T-cell (primary cell): ENCODE data around the gene LACTB. TPM values are rescaled to one million over a fixed set of nuclear protein-coding genes. Genes with fewer than 3 reads are reported as not detected.
A peak's percentile ranks its signal among the peaks of the same experiment; 100 is the strongest.

Experiments
- ATAC-seq, 4 experiments: fragments of 200-7000 bp in 3 of 4; fragments of 150-1000 bp in 1 of 4; cut with Tn5 transposase; replicated peaks in 1 of 4; 1 replicate in 3 of 4; 2 replicates in 1 of 4; pipeline ENCODE4 v1.10.0; 2021; ENCODE audit warnings: moderate library complexity in 3 of 4, mild to moderate bottlenecking in 2 of 4, moderate number of reproducible peaks in 1 of 4
- CTCF ChIA-PET, 2 donors: fragments of 300-600 bp; sonication (Branson Sonifier 250); formaldehyde crosslinking; loops; one replicate each; lab custom pipeline; 2022; ENCODE audit warnings: antibody characterized with exemption in 2 of 2; lab: Charles Lee
- POLR2A ChIA-PET, 2 donors: fragments of 300-600 bp; sonication (Branson Sonifier 250); formaldehyde crosslinking; loops; one replicate each; lab custom pipeline; 2022; ENCODE audit warnings: antibody characterized with exemption in 2 of 2; lab: Charles Lee
- DNase-seq, 35 experiments: peaks; one replicate each; pipeline versions ENCODE4 v3.0.0 to v3.0.0-alpha.2; 2013 to 2023
- H3K27ac ChIP-seq: one replicate; pipeline ENCODE4 v1.5.1; 2013; ENCODE audit warnings: low read length
- H3K27me3 ChIP-seq, 2 experiments: replicated peaks in 1 of 2; 1 replicate in 1 of 2; 2 replicates in 1 of 2; pipeline versions ENCODE4 v1.6.1 to v1.7.0; 2013; ENCODE audit warnings: low read length in 1 of 2, mixed read lengths in 1 of 2; ENCODE audit not compliant: control insufficient read depth in 2 of 2, insufficient read depth in 2 of 2; ENCODE audit errors: extremely low read depth in 1 of 2
- H3K36me3 ChIP-seq, 2 donors: 1 replicate in 1 of 2; 2 replicates in 1 of 2; pipeline versions ENCODE4 v1.6.1 to v1.7.0; 2013; ENCODE audit warnings: low read length in 1 of 2; ENCODE audit not compliant: control insufficient read depth in 2 of 2, insufficient read depth in 1 of 2; ENCODE audit errors: extremely low read depth in 1 of 2
- H3K4me1 ChIP-seq, 2 experiments: 1 replicate in 1 of 2; 2 replicates in 1 of 2; pipeline versions ENCODE4 v1.6.1 to v1.7.0; 2013; ENCODE audit warnings: low read length in 2 of 2, mixed read lengths in 1 of 2; ENCODE audit not compliant: insufficient read depth in 2 of 2, control insufficient read depth in 1 of 2; ENCODE audit errors: extremely low read depth in 1 of 2
- H3K4me3 ChIP-seq, 2 donors: 1 replicate in 1 of 2; 2 replicates in 1 of 2; pipeline versions ENCODE4 v1.5.1 to v1.7.0; 2013; ENCODE audit warnings: mild to moderate bottlenecking in 2 of 2, low read length in 1 of 2, moderate library complexity in 1 of 2; ENCODE audit not compliant: control insufficient read depth in 1 of 2; ENCODE audit errors: extremely low read depth in 1 of 2
- H3K9me3 ChIP-seq: 2 replicates; pipeline ENCODE4 v1.7.0; 2013
- H3K27ac Mint-ChIP-seq, 2 donors: one replicate each; pipeline ENCODE4 v1.8.0; 2020 to 2021; ENCODE audit warnings: mild to moderate bottlenecking in 2 of 2, mixed read lengths in 2 of 2
- H3K27me3 Mint-ChIP-seq, 2 donors: one replicate each; pipeline ENCODE4 v1.8.0; 2021 to 2022; ENCODE audit warnings: mixed read lengths in 2 of 2
- H3K36me3 Mint-ChIP-seq: one replicate; pipeline ENCODE4 v1.8.0; 2021; ENCODE audit warnings: mixed read lengths
- H3K4me1 Mint-ChIP-seq, 3 donors: one replicate each; pipeline ENCODE4 v1.8.0; 2020 to 2022; ENCODE audit warnings: mixed read lengths in 3 of 3, mild to moderate bottlenecking in 1 of 3
- H3K4me3 Mint-ChIP-seq, 3 donors: one replicate each; pipeline ENCODE4 v1.8.0; 2020 to 2022; ENCODE audit warnings: mild to moderate bottlenecking in 3 of 3, mixed read lengths in 3 of 3, moderate library complexity in 3 of 3
- H3K9me3 Mint-ChIP-seq, 3 donors: one replicate each; pipeline ENCODE4 v1.8.0; 2020 to 2022; ENCODE audit warnings: mixed read lengths in 3 of 3
- WGBS: methylation state at CpG from one replicate; pipeline ENCODE4 v1.1.5; 2013; ENCODE audit warnings: missing lambda C conversion rate; ENCODE audit not compliant: insufficient coverage; 5-methylcytosine and 5-hydroxymethylcytosine counted together
- total RNA-seq, 35 experiments: library from RNA in 6 of 35; stranded (reverse) in 6 of 35; fragments of 120-200 nt in 1 of 35; gene quantifications; one replicate each; pipeline versions ENCODE4 v1.2.1 to v1.2.4 and lab custom pipeline; 2013 to 2026

Gene LACTB
- total RNA-seq (10 to 100 TPM; 10.9 to 14.9 (median 12.2) TPM), total RNA-seq (lab: John Stamatoyannopoulos, UW) (10.1 to 41.7 (median 22.7) reads per million in 29 experiments)
- 9.9 TPM for total RNA-seq (2013)

GRCh38 chr15:63121382-63122001 lies at the start of gene LACTB:
Gene LACTB (plus strand): TSS chr15:63121861. CDS start chr15:63121872, 11 bp downstream.
- H3K4me1 ChIP-seq: peaks cover 4 to 5% of the 10 kb centered on the region in 2 experiments
- peak within 1 kb of the TSS; percentile 69 for H3K27ac ChIP-seq
- DNase-seq: peak; percentile 56 to 89 (median 72)
- POLR2A ChIA-PET: no interaction called here
- H3K36me3 Mint-ChIP-seq: peaks cover 3% of the 10 kb centered on the region
- peaks cover 2% of the 10 kb centered on the region for H3K9me3 ChIP-seq
- H3K27me3 Mint-ChIP-seq: no peaks in the 10 kb centered on the region
- WGBS: 11% methylated on average over 25 of the region's 40 CpGs
- peaks cover 16 to 20% (median 20%) of the 10 kb centered on the region in 3 donors for H3K4me1 Mint-ChIP-seq
- no peaks in the 10 kb centered on the region for H3K36me3 ChIP-seq
- H3K9me3 Mint-ChIP-seq: peaks cover 10 to 22% (median 12%) of the 10 kb centered on the region in 3 donors
- ATAC-seq: peak; percentile 90 to 97 (median 95)
- no peaks in the 10 kb centered on the region for H3K27me3 ChIP-seq
- peak within 1 kb of the TSS; percentile 74 to 87 for H3K4me3 ChIP-seq
- H3K4me3 Mint-ChIP-seq: peak within 1 kb of the TSS; percentile 77 to 87 (median 86)
- CTCF ChIA-PET: no interaction called here
- peak within 1 kb of the TSS; percentile 82 for H3K27ac Mint-ChIP-seq

- no peak for ATAC-seq
These were observed 49.5 kb upstream of the LACTB start for GRCh38 chr15:63072023-63072650.

GRCh38 chr15:63072809-63073277 lies 48.8 kb upstream of the LACTB start:
- Mint-ChIP-seq H3K9me3 (no peaks in the 10 kb centered on the region), H3K27ac (no peak overlapping the region), H3K27me3 (peaks cover 0 to 3% of the 10 kb centered on the region in 2 donors), H3K36me3 (peaks cover 24% of the 10 kb centered on the region), H3K4me1 (peaks cover 0 to 7% (median 0%) of the 10 kb centered on the region in 3 donors), H3K4me3 (no peak overlapping the region)
- H3K27ac ChIP-seq: no peak overlapping the region
- peaks cover 0 to under 1% of the 10 kb centered on the region in 2 experiments for H3K27me3 ChIP-seq
- CTCF ChIA-PET: no interaction called here
- H3K9me3 ChIP-seq: no peaks in the 10 kb centered on the region
- H3K4me1 ChIP-seq: no peaks in the 10 kb centered on the region
- DNase-seq (no peak), ATAC-seq (no peak)
- POLR2A ChIA-PET: no interaction called here
- no peak overlapping the region for H3K4me3 ChIP-seq
- peaks cover 0 to 5% of the 10 kb centered on the region in 2 donors for H3K36me3 ChIP-seq
- 97% methylated on average over 4 of the region's 9 CpGs for WGBS

More at GRCh38 chr15:63072023-63072650, 49.5 kb upstream of the LACTB start:
- Mint-ChIP-seq H3K4me1 (peaks cover 0 to 7% (median 0%) of the 10 kb centered on the region in 3 donors), H3K36me3 (peaks cover 27% of the 10 kb centered on the region), H3K27me3 (no peaks in the 10 kb centered on the region), H3K9me3 (no peaks in the 10 kb centered on the region), H3K4me3 (no peak overlapping the region), H3K27ac (no peak overlapping the region)
- H3K27me3 ChIP-seq: no peaks in the 10 kb centered on the region
- no peaks in the 10 kb centered on the region for H3K9me3 ChIP-seq
- WGBS: 84% methylated on average over 3 of the region's 3 CpGs
- no peaks in the 10 kb centered on the region for H3K4me1 ChIP-seq
- DNase-seq: no peak
- POLR2A ChIA-PET: no interaction called here
- peaks cover 0 to 6% of the 10 kb centered on the region in 2 donors for H3K36me3 ChIP-seq
- no peak overlapping the region for H3K4me3 ChIP-seq
- CTCF ChIA-PET: interaction anchor here in 1 of 2 donors (0.6 kb wide), 1 partner anchor 897 kb away, joined by 3 read pairs; no protein-coding TSS in a partner anchor
- no peak overlapping the region for H3K27ac ChIP-seq

- ATAC-seq: no peak
- H3K9me3 Mint-ChIP-seq: no peaks in the 10 kb centered on the region
- Histone ChIP-seq H3K4me1 (no peaks in the 10 kb centered on the region), H3K27ac (no peak overlapping the region), H3K36me3 (peaks cover 0 to 2% of the 10 kb centered on the region in 2 donors), H3K4me3 (no peak overlapping the region), H3K27me3 (peaks cover 0 to 3% of the 10 kb centered on the region in 2 experiments), H3K9me3 (no peaks in the 10 kb centered on the region)
- ChIA-PET CTCF (no interaction called here), POLR2A (no interaction called here)
- no peak overlapping the region for H3K4me3 Mint-ChIP-seq
- peaks cover 0 to 7% (median 0%) of the 10 kb centered on the region in 3 donors for H3K4me1 Mint-ChIP-seq
- no peak for DNase-seq
- H3K36me3 Mint-ChIP-seq: peaks cover 17% of the 10 kb centered on the region
- H3K27me3 Mint-ChIP-seq: peaks cover 0 to 3% of the 10 kb centered on the region in 2 donors
- 0% methylated on average over 1 of the region's 9 CpGs for WGBS
- no peak overlapping the region for H3K27ac Mint-ChIP-seq
These were observed 48.0 kb upstream of the LACTB start for GRCh38 chr15:63073497-63074172.

- Histone ChIP-seq H3K27ac (no peak overlapping the region), H3K4me3 (no peak overlapping the region), H3K9me3 (no peaks in the 10 kb centered on the region), H3K4me1 (no peaks in the 10 kb centered on the region), H3K27me3 (peaks cover 0 to 8% of the 10 kb centered on the region in 2 experiments), H3K36me3 (peaks cover 0 to 2% of the 10 kb centered on the region in 2 donors)
- WGBS: 78% methylated on average over 12 of the region's 17 CpGs
- peaks cover 0 to 7% (median 0%) of the 10 kb centered on the region in 3 donors for H3K4me1 Mint-ChIP-seq
- CTCF ChIA-PET: no interaction called here
- no peak for DNase-seq
- peaks cover 7 to 9% of the 10 kb centered on the region in 2 donors for H3K27me3 Mint-ChIP-seq
- POLR2A ChIA-PET: no interaction called here
- no peaks in the 10 kb centered on the region for H3K9me3 Mint-ChIP-seq
- no peak overlapping the region for H3K4me3 Mint-ChIP-seq
- ATAC-seq: no peak
- peaks cover 11% of the 10 kb centered on the region for H3K36me3 Mint-ChIP-seq
- H3K27ac Mint-ChIP-seq: no peak overlapping the region
These were observed 46.4 kb upstream of the LACTB start for GRCh38 chr15:63075015-63075983.
